22Rv1 (cell line): ENCODE measurements around the gene HRH3.

Experiments
- CTCF ChIP-seq: fragments of 450-650 bp; IDR thresholded peaks from 2 replicates; pipeline ENCODE4 v1.5.1; 2017; ENCODE audit warnings: mild to moderate bottlenecking
- ZFX ChIP-seq: fragments of 450-650 bp; IDR thresholded peaks from 2 replicates; pipeline ENCODE4 v1.6.1; 2017; ENCODE audit warnings: antibody characterized with exemption, borderline replicate concordance

GRCh38 chr20:62168890-62169435, 51.1 kb downstream of the HRH3 start:
- TF ChIP-seq CTCF, result no peak
- no peak for TF ChIP-seq ZFX
